GM19025 (cell line): ENCODE measurements around the gene LAMP5.

ENCODE experiments used
- ATAC-seq: cut with Tn5 transposase; IDR thresholded peaks from one replicate; pipeline ENCODE4 v1.9.1; 2021; ENCODE audit warnings: mild to moderate bottlenecking, low read depth, moderate library complexity; ENCODE audit not compliant: unreplicated experiment

Gene LAMP5

DNA sequence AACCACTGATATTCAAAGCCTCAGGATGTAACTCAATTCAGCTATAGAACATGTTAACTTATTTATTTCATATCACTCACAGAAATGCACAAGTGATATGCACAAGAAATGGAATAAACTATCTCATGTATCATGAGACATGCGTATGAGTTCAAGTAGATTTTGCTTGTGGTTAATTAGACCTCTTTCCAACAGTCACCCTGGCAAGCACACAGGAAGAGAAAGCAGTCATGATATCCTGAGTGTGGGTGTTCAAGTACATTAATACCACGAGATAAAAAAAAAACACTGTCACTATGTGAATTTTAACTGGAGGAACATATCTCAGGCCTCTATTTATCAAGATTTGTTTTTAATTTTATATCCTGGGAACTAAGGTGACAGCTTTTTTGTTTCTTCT, 64.2 kb downstream of the LAMP5 start:
- ATAC-seq: no peak
